Suppressor macrophage (primary cell): ENCODE results near the gene NKAIN2.
A peak's percentile ranks its signal among the peaks of the same experiment; 100 is the strongest.

Experiments used
- DNase-seq, 4 experiments: peaks; one replicate each; pipeline ENCODE4 v3.0.0-alpha.2; 2020 to 2022

NKAIN2 gene

GRCh38 chr6:124607119-124607627 lies 803.5 kb downstream of the NKAIN2 start:
- no peak for DNase-seq

- no peak for DNase-seq
Observed at GRCh38 chr6:124613031-124613430, 809.4 kb downstream of the NKAIN2 start.

- no peak for DNase-seq
Observed at GRCh38 chr6:124622351-124622750, 818.7 kb downstream of the NKAIN2 start.

- DNase-seq = no peak
Observed at GRCh38 chr6:124633655-124634054, 830.0 kb downstream of the NKAIN2 start.

GRCh38 chr6:124640432-124640831 lies 836.8 kb downstream of the NKAIN2 start:
- DNase-seq = no peak

- DNase-seq = no peak
Observed at GRCh38 chr6:124655866-124656265, 852.2 kb downstream of the NKAIN2 start.

- DNase-seq = no peak
Observed at GRCh38 chr6:124658053-124658452, 854.4 kb downstream of the NKAIN2 start.

GRCh38 chr6:124659427-124659826 lies 855.8 kb downstream of the NKAIN2 start:
- no peak for DNase-seq

GRCh38 chr6:124660185-124660584 lies 856.5 kb downstream of the NKAIN2 start:
- no peak for DNase-seq

- DNase-seq = no peak
Observed at GRCh38 chr6:124661097-124661661, 857.5 kb downstream of the NKAIN2 start.

GRCh38 chr6:124668028-124668427 lies 864.4 kb downstream of the NKAIN2 start:
- no peak for DNase-seq

GRCh38 chr6:124669713-124670480 lies 866.2 kb downstream of the NKAIN2 start:
- no peak for DNase-seq

GRCh38 chr6:124670801-124671200 lies 867.1 kb downstream of the NKAIN2 start:
- DNase-seq = no peak

- no peak for DNase-seq
Observed at GRCh38 chr6:124671324-124671723, 867.7 kb downstream of the NKAIN2 start.

- DNase-seq = no peak
Observed at GRCh38 chr6:124674042-124674441, 870.4 kb downstream of the NKAIN2 start.

GRCh38 chr6:124676033-124676432 lies 872.4 kb downstream of the NKAIN2 start:
- DNase-seq = no peak

- DNase-seq = no peak
Observed at GRCh38 chr6:124677874-124678273, 874.2 kb downstream of the NKAIN2 start.

GRCh38 chr6:124679387-124679786 lies 875.7 kb downstream of the NKAIN2 start:
- DNase-seq = no peak

- no peak for DNase-seq
Observed at GRCh38 chr6:124682751-124683150, 879.1 kb downstream of the NKAIN2 start.

GRCh38 chr6:124683507-124683906 lies 879.8 kb downstream of the NKAIN2 start:
- no peak for DNase-seq

- DNase-seq = no peak
Observed at GRCh38 chr6:124684621-124685020, 881.0 kb downstream of the NKAIN2 start.

- no peak for DNase-seq
Observed at GRCh38 chr6:124688369-124688768, 884.7 kb downstream of the NKAIN2 start.

- DNase-seq = no peak
Observed at GRCh38 chr6:124694139-124694705, 890.6 kb downstream of the NKAIN2 start.

- peak in 1 of 4 experiments; percentile 2 for DNase-seq
Observed at GRCh38 chr6:124699038-124699437, 895.4 kb downstream of the NKAIN2 start.
